ENCODE results near the gene P2RX3.
"Not testable (repeated sequence)": the region's sequence is repeated elsewhere in the genome, so short reads cannot be mapped to it uniquely, and the experiment has no call there.

P2RX3 gene

GRCh38 chr11:57327721-57328120, 10.4 kb upstream of the P2RX3 start:
- H3K27ac ChIP-seq: no peak overlapping the region
- TF ChIP-seq CTCF (conservative IDR thresholded peaks at IDR 0.05): no peak
- TF ChIP-seq ZFX (IDR thresholded peaks at IDR 0.05): no peak

- H3K27ac ChIP-seq: no peak overlapping the region
- TF ChIP-seq ZFX (IDR thresholded peaks at IDR 0.05): no peak
- TF ChIP-seq CTCF (conservative IDR thresholded peaks at IDR 0.05): no peak
Measured at GRCh38 chr11:57330029-57330428, 8.1 kb upstream of the P2RX3 start.

- no peak overlapping the region for H3K27ac ChIP-seq
- TF ChIP-seq CTCF (conservative IDR thresholded peaks at IDR 0.05) (no peak), ZFX (IDR thresholded peaks at IDR 0.05) (no peak)
Measured at GRCh38 chr11:57331720-57332119, 6.4 kb upstream of the P2RX3 start.

- no peak for TF ChIP-seq CTCF (conservative IDR thresholded peaks at IDR 0.05)
- no peak for TF ChIP-seq ZFX (IDR thresholded peaks at IDR 0.05)
- H3K27ac ChIP-seq: no peak overlapping the region
Measured at GRCh38 chr11:57332694-57333440, 5.3 kb upstream of the P2RX3 start.

GRCh38 chr11:57335023-57335342, 3.2 kb upstream of the P2RX3 start:
- H3K27ac ChIP-seq: peak overlapping the region; percentile 95

GRCh38 chr11:57335343-57336110, 2.6 kb upstream of the P2RX3 start, which contains the start of gene SSRP1:
SSRP1 (minus strand) TSS chr11:57335892; CDS start chr11:57335121, 771 bp downstream.
- H3K27ac ChIP-seq: peak within 1 kb of the TSS; percentile 95
- TF ChIP-seq ZFX (IDR thresholded peaks at IDR 0.05) (peak; percentile 55), CTCF (conservative IDR thresholded peaks at IDR 0.05) (no peak)

More at GRCh38 chr11:57335023-57335342, 3.2 kb upstream of the P2RX3 start:
- TF ChIP-seq CTCF (conservative IDR thresholded peaks at IDR 0.05) (no peak), ZFX (IDR thresholded peaks at IDR 0.05) (no peak)

GRCh38 chr11:57336111-57336666, 2.0 kb upstream of the P2RX3 start:
- H3K27ac ChIP-seq: peak overlapping the region; percentile 95
- TF ChIP-seq ZFX (IDR thresholded peaks at IDR 0.05) (no peak), CTCF (conservative IDR thresholded peaks at IDR 0.05) (no peak)

- not testable (repeated sequence) for H3K27ac ChIP-seq
Measured at GRCh38 chr11:57336856-57337255, 1.3 kb upstream of the P2RX3 start.

All from C4-2B (cell line).